NCI-H2227 (cell line): ENCODE data around the gene UQCC5.
"Not testable (repeated sequence)": the region's sequence is repeated elsewhere in the genome, so short reads cannot be mapped to it uniquely, and the experiment has no call there.

ENCODE experiments used
- DNase-seq: peaks from one replicate; lab custom pipeline; 2025; ENCODE audit not compliant: unreplicated experiment; lab: John Stamatoyannopoulos, UW

UQCC5 gene

DNA sequence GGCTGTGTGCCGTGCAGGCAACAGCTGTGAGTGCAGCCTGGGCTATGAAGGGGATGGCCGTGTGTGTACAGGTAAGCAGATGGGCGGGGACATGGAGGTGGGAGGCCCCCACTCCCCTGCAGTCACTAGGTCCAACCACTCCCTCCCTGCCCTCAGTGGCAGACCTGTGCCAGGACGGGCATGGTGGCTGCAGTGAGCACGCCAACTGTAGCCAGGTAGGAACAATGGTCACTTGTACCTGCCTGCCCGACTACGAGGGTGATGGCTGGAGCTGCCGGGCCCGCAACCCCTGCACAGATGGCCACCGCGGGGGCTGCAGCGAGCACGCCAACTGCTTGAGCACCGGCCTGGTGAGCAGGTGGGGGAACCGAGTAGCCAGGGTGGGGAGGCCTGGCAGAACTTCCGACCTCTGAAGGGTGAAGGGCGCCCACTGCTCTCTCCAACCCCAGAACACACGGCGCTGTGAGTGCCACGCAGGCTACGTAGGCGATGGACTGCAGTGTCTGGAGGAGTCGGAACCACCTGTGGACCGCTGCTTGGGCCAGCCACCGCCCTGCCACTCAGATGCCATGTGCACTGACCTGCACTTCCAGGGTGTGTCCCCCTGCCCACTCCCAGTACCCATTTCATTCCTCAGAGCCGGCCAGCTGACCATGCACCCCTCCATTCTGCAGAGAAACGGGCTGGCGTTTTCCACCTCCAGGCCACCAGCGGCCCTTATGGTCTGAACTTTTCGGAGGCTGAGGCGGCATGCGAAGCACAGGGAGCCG lies 14.3 kb upstream of the UQCC5 start:
- DNase-seq, result no peak

DNA sequence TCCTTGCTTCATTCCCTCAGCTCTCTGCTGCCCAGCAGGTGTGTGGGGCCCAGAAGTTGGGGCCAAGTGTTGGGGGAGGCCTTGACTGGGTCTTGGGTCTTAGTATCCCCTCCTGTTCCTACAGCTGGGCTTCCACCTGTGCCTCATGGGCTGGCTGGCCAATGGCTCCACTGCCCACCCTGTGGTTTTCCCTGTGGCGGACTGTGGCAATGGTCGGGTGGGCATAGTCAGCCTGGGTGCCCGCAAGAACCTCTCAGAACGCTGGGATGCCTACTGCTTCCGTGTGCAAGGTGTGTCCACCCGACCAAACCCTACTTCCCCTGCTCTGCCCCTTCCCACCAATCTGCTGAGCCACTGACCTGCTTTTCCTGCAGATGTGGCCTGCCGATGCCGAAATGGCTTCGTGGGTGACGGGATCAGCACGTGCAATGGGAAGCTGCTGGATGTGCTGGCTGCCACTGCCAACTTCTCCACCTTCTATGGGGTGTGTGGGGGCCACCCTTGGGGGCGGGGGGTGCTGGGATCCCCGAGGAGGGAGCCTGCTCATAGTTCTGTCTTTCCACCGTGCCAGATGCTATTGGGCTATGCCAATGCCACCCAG lies 13.7 kb upstream of the UQCC5 start:
- DNase-seq, result no peak

DNA sequence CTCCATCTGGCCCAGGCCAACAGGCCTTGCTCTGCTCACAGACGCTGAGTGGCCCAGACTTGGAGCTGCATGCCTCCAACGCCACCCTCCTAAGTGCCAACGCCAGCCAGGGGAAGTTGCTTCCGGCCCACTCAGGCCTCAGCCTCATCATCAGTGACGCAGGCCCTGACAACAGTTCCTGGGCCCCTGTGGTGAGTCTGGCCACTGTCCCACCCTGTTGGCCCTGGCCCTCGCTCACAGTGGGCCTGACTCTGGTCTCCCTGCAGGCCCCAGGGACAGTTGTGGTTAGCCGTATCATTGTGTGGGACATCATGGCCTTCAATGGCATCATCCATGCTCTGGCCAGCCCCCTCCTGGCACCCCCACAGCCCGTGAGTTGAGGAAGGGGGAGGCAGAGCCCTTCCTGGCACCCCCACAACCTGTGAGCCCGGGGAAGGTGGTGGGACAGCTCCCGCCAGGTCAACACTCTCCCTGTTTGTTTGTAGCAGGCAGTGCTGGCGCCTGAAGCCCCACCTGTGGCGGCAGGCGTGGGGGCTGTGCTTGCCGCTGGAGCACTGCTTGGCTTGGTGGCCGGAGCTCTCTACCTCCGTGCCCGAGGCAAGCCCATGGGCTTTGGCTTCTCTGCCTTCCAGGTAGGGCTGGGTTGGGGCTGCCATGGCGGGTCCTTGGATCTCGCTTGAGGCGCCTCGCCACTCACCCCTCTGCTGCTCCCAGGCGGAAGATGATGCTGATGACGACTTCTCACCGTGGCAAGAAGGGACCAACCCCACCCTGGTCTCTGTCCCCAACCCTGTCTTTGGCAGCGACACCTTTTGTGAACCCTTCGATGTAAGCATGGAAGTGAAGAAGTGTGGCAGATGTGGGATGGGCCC lies 12.8 kb upstream of the UQCC5 start:
- DNase-seq, result no peak

DNA sequence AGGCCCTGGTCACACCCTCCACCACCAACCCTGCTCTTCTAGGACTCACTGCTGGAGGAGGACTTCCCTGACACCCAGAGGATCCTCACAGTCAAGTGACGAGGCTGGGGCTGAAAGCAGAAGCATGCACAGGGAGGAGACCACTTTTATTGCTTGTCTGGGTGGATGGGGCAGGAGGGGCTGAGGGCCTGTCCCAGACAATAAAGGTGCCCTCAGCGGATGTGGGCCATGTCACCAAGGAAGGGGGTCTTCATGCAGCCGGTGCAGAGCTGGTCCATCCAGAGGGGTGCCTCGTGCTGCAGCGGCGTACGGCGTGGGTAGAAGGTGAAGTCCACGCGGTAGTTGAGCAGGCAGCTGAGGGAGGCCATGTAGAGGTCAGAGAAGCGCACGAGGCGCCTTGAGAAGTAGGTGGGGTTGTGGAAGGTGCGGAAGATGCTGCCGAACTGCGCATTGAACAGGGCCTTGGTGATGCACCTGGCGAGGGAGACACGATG lies 12.1 kb upstream of the UQCC5 start:
- DNase-seq, result no peak

DNA sequence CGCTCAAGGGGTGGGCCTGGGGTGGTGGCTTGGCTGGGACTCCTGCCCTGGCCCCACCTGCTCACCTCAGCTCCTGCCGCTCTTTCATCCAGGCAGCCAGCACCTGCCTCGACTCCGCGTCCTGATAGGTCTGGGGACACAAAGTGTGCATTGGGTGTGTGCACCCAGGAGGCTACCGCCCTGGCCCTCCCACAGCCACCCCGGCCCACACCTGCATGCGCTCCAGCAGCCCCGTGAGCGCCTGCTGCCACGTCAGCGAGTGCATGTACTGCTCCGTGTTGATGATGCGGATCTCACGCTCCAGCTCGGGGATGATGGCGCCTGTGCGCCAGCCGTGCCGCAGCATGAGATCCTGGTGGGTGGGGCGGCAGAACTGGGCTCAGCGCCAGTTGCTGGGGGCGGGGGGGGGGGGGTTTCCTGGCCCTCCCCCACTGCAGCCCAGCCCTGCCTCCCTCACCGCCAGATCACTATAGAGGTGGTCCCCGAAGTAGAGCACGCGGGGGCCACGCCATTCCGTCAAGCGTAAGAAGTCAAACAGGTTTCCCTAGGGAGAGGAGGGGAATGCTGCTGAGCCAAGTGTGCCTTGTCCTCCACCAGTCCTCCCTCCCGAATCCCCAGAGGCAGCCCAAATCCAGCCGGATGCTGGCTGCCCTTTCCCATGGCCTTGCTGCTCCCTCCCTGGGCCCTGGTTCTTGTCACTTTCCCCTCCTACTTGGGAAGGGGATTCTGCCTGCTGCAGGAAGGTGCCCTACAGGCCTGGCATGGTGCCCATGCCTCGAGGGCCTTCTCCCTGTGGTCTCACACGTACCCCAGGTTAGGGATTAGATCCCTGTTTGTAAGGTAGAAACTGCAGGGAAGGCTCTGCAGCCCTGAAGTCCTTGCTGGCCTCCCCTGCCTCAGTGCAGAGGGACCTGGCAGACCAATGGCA lies 11.4 kb upstream of the UQCC5 start:
- no peak for DNase-seq

DNA sequence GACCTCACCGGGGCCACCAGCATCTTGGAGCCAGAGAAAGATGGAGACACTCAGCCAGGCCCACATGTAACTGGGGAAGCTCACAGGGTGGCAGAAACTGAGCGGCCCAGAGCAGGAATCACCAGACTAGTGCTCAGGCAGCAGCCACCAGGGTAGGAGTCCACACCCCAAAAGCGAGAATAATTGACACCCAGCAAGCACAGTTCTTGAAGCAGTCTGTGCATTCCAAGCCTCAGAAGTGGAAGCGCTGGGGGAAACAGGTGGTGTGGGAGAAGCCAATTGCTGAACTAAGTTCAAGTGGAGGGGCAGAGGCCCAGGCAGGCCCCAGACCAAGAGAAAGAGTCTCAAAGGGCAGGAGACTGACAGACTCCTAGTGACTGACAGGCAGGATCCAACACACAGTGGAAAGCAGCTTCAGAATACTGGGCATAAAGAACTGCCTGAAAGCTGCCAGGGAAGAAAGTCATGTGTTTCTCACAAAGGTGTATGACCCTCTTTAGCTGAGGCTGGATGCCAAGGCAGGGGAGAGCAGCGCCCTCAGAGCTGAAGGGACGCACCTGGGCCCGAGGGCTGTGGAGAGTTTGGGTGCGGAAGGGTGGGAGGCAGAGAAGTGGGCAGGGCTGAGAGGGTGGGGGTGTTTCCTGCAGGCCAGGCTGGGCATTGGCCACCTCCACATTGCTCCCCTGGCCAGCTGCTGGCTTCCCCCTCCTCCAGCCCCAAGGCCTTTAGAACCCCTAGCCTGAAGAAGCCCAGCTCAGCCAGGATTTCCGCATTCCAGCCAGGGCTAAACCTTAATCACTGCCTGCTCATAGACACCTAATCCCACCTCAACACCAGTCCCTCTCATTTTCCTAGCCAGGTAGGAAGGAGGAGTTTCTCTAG lies 10.5 kb upstream of the UQCC5 start:
- no peak for DNase-seq

DNA sequence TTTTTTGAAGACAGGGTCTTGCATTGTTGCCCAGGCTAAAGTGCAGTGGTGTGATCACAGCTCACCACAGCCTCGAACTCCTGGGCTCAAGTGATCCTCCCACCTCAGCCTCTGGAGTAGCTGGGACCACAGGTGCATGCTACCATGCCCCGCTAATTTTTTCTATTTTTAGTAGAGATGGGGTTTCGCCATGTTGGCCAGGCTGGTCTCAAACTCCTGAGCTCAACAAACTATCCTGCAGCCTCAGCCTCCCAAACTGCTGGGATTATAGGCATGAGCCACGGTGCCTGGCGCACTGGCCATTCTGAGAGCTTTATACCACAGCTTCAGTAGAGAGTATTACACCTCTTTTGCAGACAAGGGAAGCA lies 9.8 kb upstream of the UQCC5 start:
- DNase-seq, result not testable (repeated sequence)

DNA sequence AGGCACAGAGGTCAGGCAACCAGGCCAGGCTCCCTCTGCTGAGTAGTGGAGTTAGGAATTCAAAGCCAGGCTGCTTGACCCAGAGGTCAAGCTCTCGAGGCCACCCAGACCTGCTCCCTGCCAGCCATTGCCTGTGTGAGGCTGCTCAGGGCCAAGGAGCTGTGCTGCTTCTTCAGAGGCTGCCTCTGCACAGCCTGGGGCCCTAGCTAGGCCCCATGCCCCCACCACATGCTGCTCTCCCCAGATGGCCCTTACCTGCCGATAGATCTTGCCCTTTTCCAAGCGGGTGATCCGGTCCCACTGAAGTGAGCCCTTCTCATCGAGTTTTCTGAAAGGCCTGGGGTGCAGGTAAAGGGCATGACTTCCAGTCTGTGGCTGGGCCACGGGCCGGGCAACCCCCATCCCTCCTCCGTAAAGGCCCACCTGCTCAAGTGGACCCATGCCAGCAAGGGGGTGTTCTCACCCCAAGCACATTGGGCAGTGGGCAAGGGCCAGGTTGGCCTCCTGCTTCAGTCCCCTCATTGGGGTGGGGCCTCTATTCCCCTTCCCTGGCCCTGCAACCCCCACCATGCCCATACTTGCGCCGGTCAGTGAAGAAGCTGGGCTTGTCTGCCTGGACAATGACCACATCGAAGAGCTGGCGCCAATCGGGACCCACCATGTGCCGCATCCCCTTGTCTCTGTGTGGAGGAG lies 9.2 kb upstream of the UQCC5 start:
- DNase-seq, result no peak

DNA sequence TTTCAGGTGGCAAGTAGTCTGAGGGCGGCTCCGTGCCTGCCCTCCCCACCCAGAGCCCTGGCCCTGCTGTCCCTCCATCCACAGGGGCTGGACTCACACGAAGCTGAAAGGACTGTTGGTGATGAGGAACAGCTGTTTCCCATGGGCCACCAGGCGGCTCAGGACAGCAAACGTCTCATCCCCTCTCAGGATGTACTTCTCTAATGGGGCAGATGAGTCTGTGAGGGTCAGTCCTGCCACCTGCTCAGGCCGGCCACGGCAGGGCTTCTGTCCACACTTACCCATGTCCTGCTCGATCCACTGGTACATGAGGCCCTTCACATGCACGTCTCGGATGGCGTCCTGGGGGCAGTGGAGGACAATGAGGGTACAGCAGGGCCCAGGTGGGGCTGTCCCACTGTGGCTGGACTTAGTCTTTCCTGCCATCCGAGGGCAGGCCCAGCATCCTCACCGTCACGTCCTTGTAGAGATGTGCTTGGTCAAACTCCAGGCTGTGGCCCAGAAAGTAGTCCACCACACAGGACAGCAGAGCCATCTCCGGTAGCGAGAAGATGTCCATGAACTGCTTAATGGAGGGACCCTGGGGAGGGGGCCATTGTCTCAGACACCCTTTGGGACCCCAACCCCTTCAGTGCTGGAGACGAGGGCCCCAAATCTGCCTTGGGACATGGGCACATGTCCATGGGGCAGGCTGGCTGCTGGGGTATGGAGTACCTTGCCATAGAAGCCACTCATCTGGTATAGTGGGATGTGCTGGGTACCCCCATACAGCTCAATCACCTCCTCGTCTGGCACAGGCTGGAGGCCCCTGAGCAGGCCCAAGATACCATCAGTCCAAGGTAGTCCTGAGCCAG lies 8.4 kb upstream of the UQCC5 start:
- DNase-seq, result no peak

DNA sequence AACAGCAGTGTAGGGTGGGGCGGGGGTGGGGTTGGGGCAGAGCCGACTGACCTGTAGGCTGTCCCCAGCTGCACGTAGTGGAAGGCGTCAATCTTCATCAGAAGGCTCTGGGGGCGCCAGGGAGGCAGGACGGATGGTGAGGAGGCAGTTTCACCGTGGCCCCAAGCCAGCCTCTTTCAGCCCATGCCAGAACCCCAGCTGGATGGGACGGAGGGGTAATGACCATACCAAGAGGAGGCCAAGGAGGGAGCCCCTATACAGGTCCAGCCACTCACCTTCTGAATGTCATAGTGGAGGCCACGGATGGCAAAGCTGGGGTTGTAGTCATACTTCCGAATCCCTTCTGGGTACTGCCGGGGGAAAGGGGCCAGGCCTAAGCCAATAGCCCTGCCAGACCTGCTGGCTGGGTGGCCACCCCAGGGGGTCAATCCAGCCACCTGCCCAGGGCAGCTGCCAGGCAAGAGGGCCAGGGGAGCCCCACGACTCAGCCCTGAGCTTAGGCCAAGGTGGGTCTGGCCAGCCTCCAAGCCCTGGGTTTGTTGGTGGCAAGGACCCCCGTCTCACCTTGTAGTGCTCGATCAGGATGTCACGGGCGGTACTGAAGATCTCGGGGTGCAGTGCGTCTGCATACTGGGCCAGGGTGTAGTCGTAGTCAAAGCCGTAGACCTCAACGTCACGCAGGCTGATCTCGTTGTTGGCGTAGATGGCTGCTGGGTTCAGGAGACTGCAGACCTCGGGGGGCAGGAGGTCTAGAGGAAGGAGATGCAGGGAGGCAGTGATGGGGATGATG lies 7.6 kb upstream of the UQCC5 start:
- DNase-seq, result no peak

DNA sequence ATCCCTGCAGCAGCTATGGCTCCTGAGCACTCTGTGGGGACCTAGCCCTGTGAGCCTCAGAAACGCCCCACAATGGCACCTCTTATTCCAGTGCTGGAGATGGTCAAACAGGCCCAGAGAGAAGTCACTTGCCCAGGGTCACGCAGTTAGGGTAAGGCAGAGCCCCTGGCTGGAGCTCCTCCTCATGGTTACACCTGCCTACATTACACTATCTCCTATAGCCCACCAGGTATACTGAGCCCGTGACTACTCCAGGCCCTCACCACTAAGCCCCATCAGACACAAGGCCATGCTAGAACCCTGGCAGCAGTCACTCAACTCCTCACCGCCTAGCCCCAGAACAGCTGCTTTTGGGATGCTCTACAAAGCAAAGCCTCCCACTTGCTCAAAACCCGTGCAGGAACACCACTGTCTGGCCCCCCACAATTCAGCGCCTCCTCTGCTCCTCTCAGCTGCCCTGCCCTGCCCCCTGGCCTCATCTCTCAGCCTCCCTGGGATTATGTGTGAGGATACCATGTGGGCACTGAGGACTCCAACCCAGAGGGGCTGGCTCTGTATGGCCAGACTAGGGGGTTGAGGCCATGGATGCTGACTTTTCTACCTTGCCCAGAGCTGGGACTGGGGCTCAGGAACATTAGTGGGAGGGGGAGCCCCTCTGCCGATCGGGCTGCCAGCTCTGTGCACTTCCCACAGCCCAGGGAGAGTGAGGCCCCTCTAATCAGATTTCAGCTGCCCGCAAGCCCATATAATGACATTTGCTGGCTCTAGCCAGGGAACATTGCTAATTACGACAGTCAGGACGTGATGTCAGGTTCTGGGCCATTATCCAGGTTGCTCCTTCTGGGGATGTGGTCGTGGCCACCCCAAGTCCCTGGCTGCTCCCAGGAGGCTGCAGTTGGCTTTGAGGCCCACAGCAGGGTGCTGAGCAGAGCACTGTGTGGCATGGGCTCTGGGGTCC lies 6.8 kb upstream of the UQCC5 start:
- DNase-seq, result no peak

DNA sequence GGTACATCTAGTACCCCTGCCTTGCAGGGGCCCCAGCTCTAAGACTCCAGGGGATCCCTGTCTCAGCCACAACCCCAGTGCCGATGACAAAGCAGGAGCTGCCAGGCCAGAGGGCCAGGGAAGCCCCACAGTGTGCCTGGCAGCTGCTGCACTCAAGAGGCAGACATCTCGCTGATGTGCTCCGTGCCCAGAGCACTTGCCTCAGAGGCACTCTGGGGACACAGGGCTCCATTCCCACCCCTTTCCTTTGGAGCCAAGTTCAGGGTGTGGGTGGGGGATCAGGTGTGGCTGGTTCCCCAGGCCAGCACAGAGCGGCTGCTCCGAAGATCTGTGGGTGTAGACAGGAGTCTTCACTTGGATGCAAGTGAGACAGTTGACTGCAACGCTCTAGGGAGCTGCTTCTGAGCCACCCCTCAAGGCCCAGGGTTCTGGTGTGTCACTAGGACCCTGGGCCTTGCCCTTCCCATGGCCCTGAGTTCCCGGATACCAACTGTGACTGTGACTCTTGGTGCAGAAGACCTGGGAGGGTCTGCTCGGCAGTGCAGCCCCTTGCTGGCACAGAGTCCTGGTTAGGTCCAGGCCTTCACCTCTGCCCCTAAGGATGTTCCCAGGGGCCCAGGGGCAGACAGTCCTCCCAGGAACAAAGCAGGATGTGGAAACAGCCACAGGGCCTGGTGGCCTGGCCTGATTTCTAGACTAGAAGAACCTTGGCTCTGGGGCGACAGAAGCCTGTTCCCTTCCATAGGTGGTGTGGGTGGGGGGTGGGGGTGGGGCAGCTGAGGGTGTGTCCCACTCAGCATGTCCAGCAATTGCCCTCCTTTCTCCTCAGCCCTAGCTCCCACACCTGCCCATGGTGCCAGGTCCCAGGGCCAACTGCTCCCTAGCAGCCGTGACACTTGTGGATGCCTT lies 5.2 kb upstream of the UQCC5 start:
- DNase-seq, result no peak

DNA sequence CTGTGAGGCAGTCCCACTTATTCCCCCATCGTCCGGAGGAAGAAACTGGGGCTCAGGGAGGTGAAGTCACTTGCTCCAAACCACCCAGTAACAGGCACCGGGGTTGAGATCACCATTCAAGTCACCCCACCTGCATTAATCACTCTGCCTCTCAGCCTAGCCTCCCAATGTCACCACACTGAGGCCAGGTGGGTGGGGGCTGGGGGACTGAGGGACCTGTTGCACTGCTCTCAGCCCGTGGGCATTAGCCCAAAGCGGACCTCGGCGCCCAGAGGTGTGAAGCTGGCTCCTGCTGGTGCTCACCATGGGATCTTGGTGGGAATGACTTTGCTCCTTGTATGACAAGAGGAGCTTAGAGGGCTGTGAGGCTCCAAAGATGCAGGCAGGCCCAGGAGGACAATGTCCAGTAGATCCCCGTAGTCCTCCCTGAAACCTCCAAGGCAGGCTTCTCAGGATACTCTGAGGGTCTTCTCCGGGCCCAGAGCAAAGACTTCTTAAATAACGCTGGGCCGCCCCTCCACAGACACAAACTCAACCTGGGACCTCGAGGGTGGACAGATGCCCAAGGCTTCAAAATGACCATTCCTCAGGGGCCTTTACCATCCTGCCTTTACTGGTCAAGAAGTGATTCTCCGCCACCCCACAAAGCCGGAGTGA lies 4.4 kb upstream of the UQCC5 start:
- no peak for DNase-seq

DNA sequence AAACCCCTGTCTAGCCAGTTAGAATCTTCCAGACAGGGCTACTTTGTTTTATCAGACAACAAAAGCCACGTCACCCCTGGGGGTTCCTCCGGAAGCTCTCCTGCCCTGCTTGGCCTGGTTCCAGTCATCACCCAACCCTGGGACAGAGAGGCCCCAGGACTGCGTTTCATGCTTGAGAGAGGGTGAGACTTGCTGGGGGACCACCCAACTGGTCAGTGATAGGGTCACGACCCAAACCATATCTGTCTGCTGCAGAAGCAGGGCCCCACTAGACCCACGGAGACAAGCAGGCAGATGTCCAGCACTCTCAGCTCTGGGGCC lies 3.9 kb upstream of the UQCC5 start:
- DNase-seq, result no peak
